WTC11 (cell line): ENCODE data around the gene PUS7L.
"Not testable (repeated sequence)": the region's sequence is repeated elsewhere in the genome, so short reads cannot be mapped to it uniquely, and the experiment has no call there.

Source experiments
- TF ChIP-seq, protein P1 (sequence below): sonication (generic); formaldehyde crosslinking; conservative IDR thresholded peaks from 2 replicates; pipeline ENCODE4 v1.8.1; 2022; ENCODE audit warnings: mild to moderate bottlenecking, missing genetic modification reagents
- TF ChIP-seq, protein P2 (sequence below): fragments of 200-600 bp; IDR thresholded peaks from 2 replicates; pipeline ENCODE4 v1.8.0; 2022; ENCODE audit warnings: antibody characterized with exemption
- TF ChIP-seq, protein P3 (sequence below): sonication (generic); formaldehyde crosslinking; IDR thresholded peaks from 2 replicates; pipeline ENCODE4 v1.8.1; 2023; ENCODE audit warnings: mild to moderate bottlenecking, moderate library complexity, missing genetic modification reagents

DNA sequence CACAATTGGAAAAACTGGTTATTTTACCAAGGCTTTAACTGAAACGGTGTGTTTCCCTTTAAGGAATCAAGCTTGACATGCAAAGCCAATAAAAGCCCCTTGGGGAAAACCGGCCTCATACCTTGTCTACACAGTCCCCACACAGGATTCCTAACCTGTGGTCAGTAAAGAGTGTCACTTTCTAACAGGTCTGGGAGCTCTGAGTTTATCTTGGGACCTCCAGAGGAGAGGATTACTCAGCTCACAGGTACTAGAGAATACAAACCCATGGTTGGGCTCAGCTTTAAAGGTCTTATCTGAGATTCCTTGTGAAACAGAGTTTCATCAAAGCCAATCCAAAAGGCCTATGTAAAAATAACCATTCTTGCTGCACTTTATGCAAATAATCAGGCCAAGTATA, 54.8 kb downstream of the PUS7L start:
- TF ChIP-seq, protein P1, sequence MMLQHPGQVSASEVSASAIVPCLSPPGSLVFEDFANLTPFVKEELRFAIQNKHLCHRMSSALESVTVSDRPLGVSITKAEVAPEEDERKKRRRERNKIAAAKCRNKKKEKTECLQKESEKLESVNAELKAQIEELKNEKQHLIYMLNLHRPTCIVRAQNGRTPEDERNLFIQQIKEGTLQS (CRISPR knock-in tag), result not testable (repeated sequence)
- TF ChIP-seq, protein P2, sequence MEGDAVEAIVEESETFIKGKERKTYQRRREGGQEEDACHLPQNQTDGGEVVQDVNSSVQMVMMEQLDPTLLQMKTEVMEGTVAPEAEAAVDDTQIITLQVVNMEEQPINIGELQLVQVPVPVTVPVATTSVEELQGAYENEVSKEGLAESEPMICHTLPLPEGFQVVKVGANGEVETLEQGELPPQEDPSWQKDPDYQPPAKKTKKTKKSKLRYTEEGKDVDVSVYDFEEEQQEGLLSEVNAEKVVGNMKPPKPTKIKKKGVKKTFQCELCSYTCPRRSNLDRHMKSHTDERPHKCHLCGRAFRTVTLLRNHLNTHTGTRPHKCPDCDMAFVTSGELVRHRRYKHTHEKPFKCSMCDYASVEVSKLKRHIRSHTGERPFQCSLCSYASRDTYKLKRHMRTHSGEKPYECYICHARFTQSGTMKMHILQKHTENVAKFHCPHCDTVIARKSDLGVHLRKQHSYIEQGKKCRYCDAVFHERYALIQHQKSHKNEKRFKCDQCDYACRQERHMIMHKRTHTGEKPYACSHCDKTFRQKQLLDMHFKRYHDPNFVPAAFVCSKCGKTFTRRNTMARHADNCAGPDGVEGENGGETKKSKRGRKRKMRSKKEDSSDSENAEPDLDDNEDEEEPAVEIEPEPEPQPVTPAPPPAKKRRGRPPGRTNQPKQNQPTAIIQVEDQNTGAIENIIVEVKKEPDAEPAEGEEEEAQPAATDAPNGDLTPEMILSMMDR, result not testable (repeated sequence)
- TF ChIP-seq, protein P3, sequence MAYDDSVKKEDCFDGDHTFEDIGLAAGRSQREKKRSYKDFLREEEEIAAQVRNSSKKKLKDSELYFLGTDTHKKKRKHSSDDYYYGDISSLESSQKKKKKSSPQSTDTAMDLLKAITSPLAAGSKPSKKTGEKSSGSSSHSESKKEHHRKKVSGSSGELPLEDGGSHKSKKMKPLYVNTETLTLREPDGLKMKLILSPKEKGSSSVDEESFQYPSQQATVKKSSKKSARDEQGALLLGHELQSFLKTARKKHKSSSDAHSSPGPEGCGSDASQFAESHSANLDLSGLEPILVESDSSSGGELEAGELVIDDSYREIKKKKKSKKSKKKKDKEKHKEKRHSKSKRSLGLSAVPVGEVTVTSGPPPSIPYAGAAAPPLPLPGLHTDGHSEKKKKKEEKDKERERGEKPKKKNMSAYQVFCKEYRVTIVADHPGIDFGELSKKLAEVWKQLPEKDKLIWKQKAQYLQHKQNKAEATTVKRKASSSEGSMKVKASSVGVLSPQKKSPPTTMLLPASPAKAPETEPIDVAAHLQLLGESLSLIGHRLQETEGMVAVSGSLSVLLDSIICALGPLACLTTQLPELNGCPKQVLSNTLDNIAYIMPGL (CRISPR knock-in tag), result not testable (repeated sequence)
